Calu3 (cell line): ENCODE results near the gene IRX1. TPM values are rescaled to one million over a fixed set of nuclear protein-coding genes. Genes with fewer than 3 reads are reported as not detected.

Experiments used
- BruUV-seq: library from RNA; stranded (reverse); fragments of 400-500 nt; replicated peaks from 2 replicates; lab custom pipeline; 2021; lab: Mats Ljungman, UMichigan
- CTCF ChIA-PET: fragments of 300-600 bp; sonication (Branson Sonifier 250); formaldehyde crosslinking; loops from one replicate; lab custom pipeline; 2022; ENCODE audit warnings: antibody characterized with exemption; lab: Charles Lee
- DNase-seq: peaks from one replicate; pipeline ENCODE4 v3.0.0; 2022
- H3K27ac Mint-ChIP-seq: one replicate; pipeline ENCODE4 v1.8.0; 2022; ENCODE audit warnings: mixed read lengths; ENCODE audit not compliant: unreplicated experiment
- H3K27me3 Mint-ChIP-seq: one replicate; pipeline ENCODE4 v1.8.0; 2022; ENCODE audit warnings: mixed read lengths; ENCODE audit not compliant: unreplicated experiment
- H3K36me3 Mint-ChIP-seq: one replicate; pipeline ENCODE4 v1.8.0; 2022; ENCODE audit warnings: mild to moderate bottlenecking, moderate library complexity, mixed read lengths; ENCODE audit not compliant: insufficient read depth, unreplicated experiment
- H3K4me1 Mint-ChIP-seq: one replicate; pipeline ENCODE4 v1.8.0; 2022; ENCODE audit warnings: mild to moderate bottlenecking, low read depth, mixed read lengths; ENCODE audit not compliant: unreplicated experiment
- H3K4me3 Mint-ChIP-seq: one replicate; pipeline ENCODE4 v1.8.0; 2022; ENCODE audit warnings: mild to moderate bottlenecking, low read depth, moderate library complexity, mixed read lengths; ENCODE audit not compliant: unreplicated experiment
- H3K9me3 Mint-ChIP-seq: one replicate; pipeline ENCODE4 v1.8.0; 2022; ENCODE audit warnings: low read depth, mixed read lengths; ENCODE audit not compliant: unreplicated experiment
- intact Hi-C: fragments of 100-400 bp; cut with micrococcal nuclease; formaldehyde crosslinking; loops from one replicate; pipeline ENCODE4 v1.10.0; 2022; ENCODE audit not compliant: unreplicated experiment
- total RNA-seq: library from RNA; stranded (reverse); gene quantifications from 2 replicates; pipeline ENCODE4 v1.2.3, GENCODE V29; 2022
- TF ChIP-seq, protein P1 (sequence below): fragments of 200-600 bp; IDR thresholded peaks from one replicate; pipeline ENCODE4 v1.8.0; 2022; ENCODE audit warnings: antibody characterized with exemption; ENCODE audit not compliant: unreplicated experiment

Gene IRX1
- total RNA-seq, 1 experiment from 2014 or later: not detected

DNA sequence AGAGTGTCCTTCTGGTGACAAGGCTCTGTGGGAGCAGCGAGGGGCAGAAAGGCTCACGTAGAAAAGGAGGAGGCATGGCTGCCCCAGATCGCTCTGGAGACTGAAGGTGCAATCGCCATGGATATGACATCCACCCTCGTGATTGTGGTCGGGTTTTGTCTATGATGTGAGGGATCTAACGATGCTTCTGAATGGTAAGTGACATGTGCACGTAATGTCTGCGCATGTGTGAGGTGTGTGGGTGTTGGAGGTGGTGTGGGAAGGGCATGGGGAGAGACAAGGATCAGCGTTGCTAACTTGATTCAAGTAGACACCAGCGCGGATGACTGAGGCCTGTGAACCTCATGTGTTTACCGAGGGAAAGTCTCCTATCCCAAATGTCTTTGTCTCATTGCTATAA lies 20.2 kb downstream of the IRX1 start:
- H3K4me3 Mint-ChIP-seq: no peak overlapping the region
- no peaks in the 10 kb centered on the region for H3K36me3 Mint-ChIP-seq
- intact Hi-C loops: no loop called here
- H3K27ac Mint-ChIP-seq: no peak overlapping the region
- BruUV-seq: no TSS peak
- no peaks in the 10 kb centered on the region for H3K27me3 Mint-ChIP-seq
- no peaks in the 10 kb centered on the region for H3K4me1 Mint-ChIP-seq
- no peak for DNase-seq
- peaks cover 13% of the 10 kb centered on the region for H3K9me3 Mint-ChIP-seq
- CTCF ChIA-PET: no interaction called here
- TF ChIP-seq, protein P1, sequence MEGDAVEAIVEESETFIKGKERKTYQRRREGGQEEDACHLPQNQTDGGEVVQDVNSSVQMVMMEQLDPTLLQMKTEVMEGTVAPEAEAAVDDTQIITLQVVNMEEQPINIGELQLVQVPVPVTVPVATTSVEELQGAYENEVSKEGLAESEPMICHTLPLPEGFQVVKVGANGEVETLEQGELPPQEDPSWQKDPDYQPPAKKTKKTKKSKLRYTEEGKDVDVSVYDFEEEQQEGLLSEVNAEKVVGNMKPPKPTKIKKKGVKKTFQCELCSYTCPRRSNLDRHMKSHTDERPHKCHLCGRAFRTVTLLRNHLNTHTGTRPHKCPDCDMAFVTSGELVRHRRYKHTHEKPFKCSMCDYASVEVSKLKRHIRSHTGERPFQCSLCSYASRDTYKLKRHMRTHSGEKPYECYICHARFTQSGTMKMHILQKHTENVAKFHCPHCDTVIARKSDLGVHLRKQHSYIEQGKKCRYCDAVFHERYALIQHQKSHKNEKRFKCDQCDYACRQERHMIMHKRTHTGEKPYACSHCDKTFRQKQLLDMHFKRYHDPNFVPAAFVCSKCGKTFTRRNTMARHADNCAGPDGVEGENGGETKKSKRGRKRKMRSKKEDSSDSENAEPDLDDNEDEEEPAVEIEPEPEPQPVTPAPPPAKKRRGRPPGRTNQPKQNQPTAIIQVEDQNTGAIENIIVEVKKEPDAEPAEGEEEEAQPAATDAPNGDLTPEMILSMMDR: no peak

DNA sequence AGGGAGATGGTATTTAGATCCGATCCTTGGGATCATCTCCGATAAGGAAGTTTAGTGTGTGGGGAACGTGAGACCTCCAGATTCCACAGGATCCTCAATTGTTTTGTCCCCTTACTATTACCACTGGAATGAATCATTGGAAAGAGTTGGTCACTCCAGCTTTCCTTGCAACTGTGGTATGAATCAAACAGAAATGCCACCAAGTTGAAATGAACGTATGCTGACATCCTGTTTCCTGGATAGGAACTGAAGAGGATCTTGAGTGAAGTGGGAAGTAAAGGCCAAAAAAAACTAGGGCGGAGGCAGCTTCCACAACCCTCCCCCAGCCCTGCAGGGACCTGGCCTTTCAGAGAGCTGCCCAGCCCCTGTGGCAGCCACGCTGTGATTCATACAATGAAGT lies 23.9 kb downstream of the IRX1 start:
- Mint-ChIP-seq H3K9me3 (peaks cover 13% of the 10 kb centered on the region), H3K4me3 (no peak overlapping the region), H3K27me3 (no peaks in the 10 kb centered on the region), H3K27ac (no peak overlapping the region), H3K4me1 (no peaks in the 10 kb centered on the region), H3K36me3 (no peaks in the 10 kb centered on the region)
- no peak for DNase-seq
- BruUV-seq: no TSS peak
- CTCF ChIA-PET: no interaction called here
- intact Hi-C loops: no loop called here
- TF ChIP-seq, protein P1: no peak

- no peak for DNase-seq
- no peaks in the 10 kb centered on the region for H3K27me3 Mint-ChIP-seq
- BruUV-seq: no TSS peak
- H3K9me3 Mint-ChIP-seq: peaks cover 14% of the 10 kb centered on the region
- H3K36me3 Mint-ChIP-seq: no peaks in the 10 kb centered on the region
- intact Hi-C loops: no loop called here
- TF ChIP-seq, protein P1: no peak
- no peak overlapping the region for H3K4me3 Mint-ChIP-seq
- no peaks in the 10 kb centered on the region for H3K4me1 Mint-ChIP-seq
- no peak overlapping the region for H3K27ac Mint-ChIP-seq
- CTCF ChIA-PET: no interaction called here
Measured at GRCh38 chr5:3622961-3623360, 27.3 kb downstream of the IRX1 start.

GRCh38 chr5:3625626-3626025 lies 30.0 kb downstream of the IRX1 start:
- intact Hi-C loops: no loop called here
- TF ChIP-seq, protein P1: no peak
- no peak overlapping the region for H3K27ac Mint-ChIP-seq

More at GRCh38 chr5:3625626-3626025, 30.0 kb downstream of the IRX1 start:
- Mint-ChIP-seq H3K4me3 (no peak overlapping the region), H3K9me3 (peaks cover 9% of the 10 kb centered on the region), H3K36me3 (no peaks in the 10 kb centered on the region), H3K4me1 (no peaks in the 10 kb centered on the region), H3K27me3 (no peaks in the 10 kb centered on the region)
- BruUV-seq: no TSS peak
- CTCF ChIA-PET: no interaction called here
- no peak for DNase-seq
